PC-9 (cell line): ENCODE results near the gene PAPOLG.

Experiments
- CTCF ChIP-seq: fragments of 200-600 bp; sonication (generic); conservative IDR thresholded peaks from 2 replicates; pipeline ENCODE4 v1.6.1; 2017; ENCODE audit warnings: mixed run types, antibody characterized with exemption, mild to moderate bottlenecking, moderate library complexity
- EZH2 ChIP-seq: fragments of 200-600 bp; sonication (generic); IDR thresholded peaks from 2 replicates; pipeline ENCODE4 v1.8.0; 2017; ENCODE audit warnings: antibody characterized with exemption, low read depth

- no peak for TF ChIP-seq CTCF
- no peak for TF ChIP-seq EZH2
Observed at GRCh38 chr2:60717691-60718090, 38.4 kb upstream of the PAPOLG start.
